GM18861 (cell line): ENCODE measurements around the gene SLC6A11.

ENCODE experiments used
- ATAC-seq: cut with Tn5 transposase; IDR thresholded peaks from one replicate; pipeline ENCODE4 v1.9.1; 2021; ENCODE audit not compliant: unreplicated experiment

Gene SLC6A11

DNA sequence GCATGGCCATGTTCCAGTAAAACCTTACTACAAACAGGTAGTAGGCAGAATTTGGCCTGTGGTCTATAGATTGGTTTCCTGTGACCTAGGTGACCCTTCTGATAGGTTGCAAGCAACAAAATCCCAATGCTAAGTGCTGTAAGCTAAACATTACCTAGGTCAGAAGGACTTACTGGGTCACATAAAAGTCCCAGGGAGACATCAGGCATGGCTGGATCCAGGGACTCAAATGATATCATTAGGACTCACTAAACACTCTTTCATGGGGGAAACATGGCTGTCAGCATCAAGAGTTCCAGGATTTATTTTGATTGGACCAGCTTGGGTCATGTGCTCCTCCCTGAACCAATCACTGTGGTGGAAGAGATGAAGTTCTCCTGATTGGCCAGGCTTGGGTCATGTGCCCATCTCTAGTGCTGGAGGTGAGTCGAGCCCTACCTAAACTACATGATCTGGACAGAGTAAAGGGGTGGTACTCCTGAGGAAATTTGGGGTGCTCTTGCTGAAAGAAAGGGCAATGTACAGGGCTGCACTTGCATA, 159.7 kb downstream of the SLC6A11 start:
- ATAC-seq, result no peak

DNA sequence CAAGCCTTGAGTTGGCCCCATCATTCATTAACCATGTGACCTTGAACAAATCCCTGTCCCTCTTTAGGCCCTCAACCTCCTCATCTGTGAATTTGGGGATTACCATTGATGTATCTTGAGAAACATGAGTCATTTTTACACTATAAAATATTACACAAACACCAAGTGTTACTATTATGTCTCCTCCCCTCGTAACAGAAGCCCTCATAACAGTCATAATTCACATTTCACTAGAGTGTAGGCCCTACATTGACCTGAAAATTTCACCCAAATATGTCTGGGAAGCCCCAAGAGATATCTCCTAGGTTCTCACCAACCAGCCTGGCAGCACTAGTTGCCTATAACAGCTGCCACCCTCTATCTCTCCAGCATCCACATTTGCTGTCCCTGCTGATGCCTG, 160.7 kb downstream of the SLC6A11 start:
- no peak for ATAC-seq

DNA sequence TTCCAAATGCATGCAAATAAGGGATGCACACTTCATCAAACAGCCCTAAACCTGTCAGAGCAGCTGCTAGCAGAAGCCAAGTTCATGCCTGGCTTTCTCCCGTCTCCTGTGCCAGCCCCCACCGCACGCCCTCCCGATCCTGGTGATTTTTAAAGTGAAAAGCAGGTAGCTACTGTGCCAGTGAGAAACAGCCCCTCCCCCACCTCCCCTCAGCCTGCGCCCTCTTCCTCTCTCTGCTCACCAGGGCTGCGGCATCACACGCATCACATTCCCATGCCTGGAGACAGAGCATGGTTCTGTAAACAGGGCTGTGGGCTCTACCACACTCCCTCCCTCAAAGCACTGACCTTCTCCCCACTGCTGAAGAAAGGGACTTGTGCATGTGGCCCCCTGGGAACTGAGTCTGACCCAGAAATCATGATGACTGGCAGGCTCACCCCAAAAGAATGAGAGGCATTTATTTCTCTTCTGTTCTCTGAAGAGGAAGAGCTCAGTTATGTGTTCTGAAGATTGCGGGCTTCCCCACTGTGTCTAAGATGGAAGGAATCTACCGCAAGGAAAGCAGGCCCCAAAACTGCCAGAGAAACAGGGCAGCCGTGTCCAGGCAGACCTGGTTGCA, 162.0 kb downstream of the SLC6A11 start:
- ATAC-seq, result no peak

DNA sequence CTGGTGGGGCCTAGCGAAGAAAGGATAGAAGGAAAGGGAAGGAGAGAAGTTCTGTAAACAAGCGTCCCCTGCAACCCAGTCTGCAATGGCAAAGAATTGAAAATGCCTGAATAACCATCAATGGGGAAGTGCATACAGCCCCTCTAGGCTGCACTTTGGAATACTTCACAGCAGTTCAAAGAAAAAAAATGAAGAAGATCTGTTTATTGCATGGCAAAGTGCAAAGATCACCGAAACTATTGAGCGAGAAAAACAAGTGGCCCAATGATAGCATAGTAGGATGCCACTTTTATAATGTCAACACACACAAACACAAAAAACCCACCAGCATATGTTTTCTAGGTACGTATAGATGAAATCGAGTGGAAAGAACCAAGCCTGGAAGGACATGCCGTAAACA, 162.9 kb downstream of the SLC6A11 start:
- ATAC-seq, result no peak

DNA sequence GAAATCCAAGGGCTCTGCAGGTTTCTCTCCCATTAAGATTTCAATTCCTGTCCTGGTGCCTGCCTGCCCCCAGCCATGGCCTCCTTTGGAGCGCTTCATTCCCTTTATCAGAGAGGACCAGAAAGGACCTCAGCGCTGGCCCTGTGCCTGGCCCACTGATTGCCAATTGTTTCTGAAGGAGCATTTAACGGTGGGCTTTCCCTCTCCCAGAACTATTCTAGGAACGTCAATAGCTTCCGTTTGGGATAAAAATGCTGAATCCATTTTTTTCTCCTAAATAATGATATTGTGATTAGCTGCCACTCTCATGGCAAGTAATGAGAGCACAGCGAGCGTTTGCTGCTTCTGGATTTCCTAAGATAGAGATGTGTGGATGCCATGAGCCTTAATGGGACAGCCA, 164.3 kb downstream of the SLC6A11 start:
- ATAC-seq, result no peak

DNA sequence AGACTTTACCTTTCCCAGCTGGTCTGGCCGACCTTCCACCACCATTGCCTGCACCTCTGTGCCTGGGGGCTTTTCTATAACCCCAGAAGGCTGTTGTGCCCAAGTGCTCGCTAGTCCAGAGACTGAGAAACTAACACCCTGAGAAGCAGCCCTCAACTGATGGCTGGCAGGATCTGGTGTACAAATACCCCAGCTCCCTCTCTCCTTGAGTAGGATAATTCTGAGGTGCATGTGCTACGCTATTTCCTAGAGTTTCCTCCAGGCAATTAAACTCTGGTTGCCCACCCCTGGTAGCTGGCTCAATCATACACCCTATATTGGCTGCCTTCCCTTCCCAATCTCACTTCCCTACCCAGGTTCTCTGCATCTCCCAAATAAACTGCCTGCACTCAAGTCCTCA, 165.0 kb downstream of the SLC6A11 start:
- no peak for ATAC-seq

DNA sequence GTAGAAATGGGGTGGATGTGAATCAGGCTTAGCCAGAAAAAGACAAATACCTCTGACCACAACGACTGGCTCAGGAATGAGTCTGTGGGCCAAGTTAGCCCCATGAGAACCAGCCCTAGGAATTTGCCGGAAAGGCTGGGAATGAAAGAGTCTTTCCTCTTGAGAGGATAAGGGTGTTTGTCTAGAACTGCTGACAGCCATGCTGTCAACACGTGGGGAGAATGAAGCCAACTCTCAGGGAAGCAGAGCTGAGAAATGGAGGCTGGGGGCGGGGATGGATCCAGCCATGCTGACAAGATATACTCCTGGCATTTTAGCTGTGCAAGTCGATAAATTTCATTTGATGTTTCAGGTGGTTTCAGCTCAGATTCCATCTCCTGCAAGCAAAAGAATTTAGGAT, 165.9 kb downstream of the SLC6A11 start:
- ATAC-seq, result no peak

DNA sequence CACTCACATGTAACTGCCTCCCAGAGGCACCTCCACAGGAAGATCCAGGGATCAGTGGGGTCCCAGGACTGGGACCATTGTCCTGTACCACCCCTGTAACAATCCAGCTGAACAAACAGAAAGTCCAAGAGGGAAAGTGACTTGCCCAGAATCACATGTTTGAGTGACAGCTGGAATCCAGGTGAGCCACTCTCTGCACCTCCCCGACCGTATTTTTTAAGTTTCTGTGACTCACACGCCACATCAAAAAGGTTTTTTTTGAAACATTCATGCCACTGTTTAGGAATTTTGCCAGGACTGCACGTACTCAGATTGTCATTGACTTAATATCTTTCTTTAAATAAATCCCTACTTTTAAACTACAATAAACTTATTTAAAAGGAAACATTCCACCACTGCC, 166.8 kb downstream of the SLC6A11 start:
- ATAC-seq, result no peak

DNA sequence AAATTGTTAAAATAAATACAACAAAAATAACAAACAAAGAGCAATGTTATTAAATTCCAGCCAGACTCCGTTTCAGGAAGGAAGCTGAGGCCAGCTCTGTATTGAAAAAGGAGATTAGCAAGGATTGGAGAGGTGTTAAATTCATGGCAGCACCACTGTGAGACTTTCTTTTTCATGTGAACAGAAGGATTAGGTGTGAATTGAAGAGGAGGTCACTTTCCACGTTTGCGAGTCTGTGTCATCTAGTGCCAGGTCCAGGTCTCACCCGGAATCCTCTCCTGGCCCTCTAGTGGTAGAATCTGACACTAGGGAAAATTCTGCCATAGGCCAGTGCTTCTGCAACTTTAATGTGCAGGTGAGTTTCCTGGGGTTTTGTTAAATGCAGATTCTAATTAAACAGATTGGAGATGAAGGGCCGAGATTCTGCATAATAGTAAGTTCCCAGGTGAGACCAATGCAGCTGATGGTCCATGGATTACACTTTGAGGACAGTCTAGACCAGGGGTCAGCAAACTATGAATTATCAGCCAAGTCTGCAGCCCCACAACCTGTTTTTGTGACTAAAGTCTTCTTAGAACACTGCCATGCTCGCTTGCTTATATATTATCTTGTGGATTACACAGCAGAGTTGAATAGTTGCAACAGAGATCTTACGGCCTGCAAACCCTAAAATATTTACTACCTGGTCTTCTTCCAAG, 167.3 kb downstream of the SLC6A11 start:
- ATAC-seq, result no peak

DNA sequence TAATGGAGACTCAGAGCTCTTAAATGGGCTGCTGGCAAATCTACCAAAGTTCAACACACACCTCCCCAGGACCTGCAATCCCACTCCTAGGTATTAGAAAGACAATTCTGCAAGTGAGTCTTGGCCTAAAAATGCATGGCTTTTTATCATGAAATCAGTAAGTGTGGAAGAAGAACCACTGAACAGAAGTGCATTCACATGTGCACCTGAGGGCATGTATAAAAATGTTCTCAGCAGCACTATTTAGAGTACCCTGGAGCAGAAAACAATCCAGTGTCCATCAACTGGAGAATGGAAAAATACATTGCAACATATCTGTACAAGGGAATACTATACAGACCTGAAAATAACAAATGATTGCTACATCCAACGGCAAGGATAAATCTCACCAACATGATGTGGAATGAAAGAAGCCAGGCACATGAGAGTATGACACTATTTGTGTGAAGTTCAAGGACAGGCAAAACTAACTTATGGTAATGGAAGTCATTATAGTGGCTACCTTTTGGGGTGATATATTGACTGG, 168.4 kb downstream of the SLC6A11 start:
- no peak for ATAC-seq

DNA sequence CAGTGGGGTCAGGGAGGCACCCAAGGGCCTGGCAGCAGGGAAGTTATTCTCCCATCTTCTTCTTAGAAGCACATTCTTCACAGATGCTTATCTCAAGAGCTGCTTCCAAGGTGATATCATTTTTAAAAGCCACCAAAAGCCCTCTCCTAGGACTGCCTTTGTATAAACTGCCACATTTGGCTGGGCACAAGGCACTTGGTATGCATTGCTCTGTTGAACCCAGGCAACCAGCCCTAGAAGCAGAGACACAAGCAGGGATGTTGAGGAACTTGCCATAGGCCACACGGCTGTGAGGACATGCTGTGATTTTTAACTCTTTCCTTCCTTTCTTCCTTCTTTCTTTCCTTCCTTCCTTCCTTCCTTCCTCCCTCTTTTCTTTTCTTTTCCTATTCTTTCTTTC, 169.2 kb downstream of the SLC6A11 start:
- ATAC-seq, result no peak

DNA sequence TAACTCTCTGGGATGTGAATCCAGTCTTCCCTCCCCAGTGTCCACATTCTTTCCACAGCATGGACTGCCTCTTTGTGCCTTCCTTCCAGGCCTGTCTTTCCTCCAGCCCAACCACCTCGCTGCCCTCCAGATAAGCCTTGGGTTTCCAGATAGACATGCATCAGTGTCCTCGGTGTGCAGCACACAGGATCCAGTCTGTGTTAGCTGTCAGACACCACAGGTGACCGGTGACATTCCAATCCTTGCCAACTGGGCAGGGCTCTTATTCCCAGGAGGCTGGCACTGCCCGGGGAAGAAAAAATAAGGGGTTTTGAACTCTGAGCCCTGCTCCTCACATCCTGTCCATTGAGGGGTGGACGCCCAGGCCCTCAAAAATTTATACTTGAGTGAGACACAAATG, 170.6 kb downstream of the SLC6A11 start:
- no peak for ATAC-seq

DNA sequence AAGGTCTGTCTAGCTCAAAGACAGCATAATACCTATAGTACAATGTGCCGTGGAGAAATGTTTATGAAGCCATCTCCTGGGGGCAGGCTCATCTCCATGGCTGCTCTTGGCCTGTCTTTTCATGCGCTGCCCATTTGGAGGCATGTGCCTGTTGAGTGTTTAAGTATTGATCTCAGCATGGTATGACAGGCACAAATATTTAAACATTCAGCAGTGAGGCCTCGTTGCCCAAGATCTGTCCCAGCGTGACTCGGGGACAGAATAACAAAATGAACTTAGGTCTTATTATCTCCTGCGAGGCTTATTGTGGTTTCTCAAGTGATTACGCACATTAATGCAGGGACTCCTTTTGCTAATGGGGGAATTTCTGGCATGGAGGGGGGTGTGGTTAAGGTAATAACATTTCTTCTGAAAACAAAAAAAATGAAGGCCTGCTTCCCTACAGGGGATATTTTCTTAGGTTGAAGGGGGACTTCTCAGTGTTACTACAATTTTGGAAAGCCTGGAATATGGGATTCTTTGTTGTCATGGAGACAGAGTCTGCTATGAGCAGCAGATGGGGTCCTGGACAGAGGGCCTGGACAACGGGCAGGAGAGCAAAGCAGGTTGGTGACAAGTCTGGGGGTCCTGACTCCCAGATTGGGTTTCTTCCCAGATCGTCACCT, 172.1 kb downstream of the SLC6A11 start:
- ATAC-seq, result no peak

DNA sequence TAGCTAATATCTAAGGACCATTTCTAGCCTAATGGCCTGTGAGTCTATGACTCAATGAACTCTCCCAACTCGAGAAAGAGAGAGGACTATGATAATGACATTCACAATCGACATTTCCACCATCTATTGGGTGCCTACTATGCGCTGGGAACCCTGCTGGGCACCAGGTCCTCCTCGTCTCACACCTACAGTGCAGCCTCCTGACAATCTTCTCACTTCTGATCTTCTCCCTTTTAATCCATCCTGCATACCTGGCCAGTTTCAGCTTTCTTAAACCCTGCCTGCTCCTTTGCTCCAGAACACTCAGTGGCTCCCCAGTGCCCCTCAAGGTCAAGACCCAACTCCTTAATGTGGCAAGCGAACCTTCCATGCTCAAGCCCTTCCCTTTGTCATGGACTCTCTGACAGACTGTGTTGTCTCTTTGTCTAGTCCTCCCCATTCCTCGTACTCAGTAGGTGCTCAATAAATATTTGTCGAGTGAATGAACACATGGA, 173.0 kb downstream of the SLC6A11 start:
- no peak for ATAC-seq
